Activated CD4-positive, alpha-beta T cell treated with anti-CD3 and anti-CD28 coated beads for 4 hours (primary cell): ENCODE measurements around the gene ZMYND10.

Experiments used
- DNase-seq, 2 donors: peaks; one replicate each; pipeline ENCODE4 v3.0.0-alpha.2; 2020

The ZMYND10 gene

GRCh38 chr3:50300681-50301254 is 44.8 kb downstream of the ZMYND10 start:
- no peak for DNase-seq

- no peak for DNase-seq
Measured at GRCh38 chr3:50299929-50300680, 45.4 kb downstream of the ZMYND10 start.

- DNase-seq: no peak
Measured at GRCh38 chr3:50299638-50299928, 45.9 kb downstream of the ZMYND10 start.

- peak; percentile 99 to 100 for DNase-seq
Measured at GRCh38 chr3:50298836-50299637, 46.5 kb downstream of the ZMYND10 start, which contains the start of the genes HYAL3 and NAA80. Gene HYAL3, minus strand, starts transcription at chr3:50299405. Its CDS starts 3,803 bp downstream, at chr3:50295602. Gene NAA80, minus strand, starts transcription at chr3:50299405. Its CDS starts 1,942 bp downstream, at chr3:50297463.

- no peak for DNase-seq
Measured at GRCh38 chr3:50297896-50298725, 47.4 kb downstream of the ZMYND10 start.

- DNase-seq: no peak
Measured at GRCh38 chr3:50297384-50297775, 48.2 kb downstream of the ZMYND10 start.

- no peak for DNase-seq
Measured at GRCh38 chr3:50296721-50297383, 48.7 kb downstream of the ZMYND10 start.

GRCh38 chr3:50295553-50296431 is 49.7 kb downstream of the ZMYND10 start:
- DNase-seq: no peak

GRCh38 chr3:50294492-50295403 is 50.8 kb downstream of the ZMYND10 start:
- DNase-seq: no peak

- DNase-seq: no peak
Measured at GRCh38 chr3:50294089-50294488, 51.4 kb downstream of the ZMYND10 start.

GRCh38 chr3:50293079-50293801 is 52.3 kb downstream of the ZMYND10 start:
- no peak for DNase-seq

GRCh38 chr3:50292159-50293078 is 53.1 kb downstream of the ZMYND10 start, which contains the start of gene IFRD2:
Gene IFRD2, minus strand, starts transcription at chr3:50292429. Its CDS starts 155 bp downstream, at chr3:50292274.
- peak; percentile 94 to 95 for DNase-seq
